BE2C (cell line): ENCODE results near the gene PTTG2.

Source experiments
- DNase-seq: peaks from one replicate; pipeline ENCODE4 v3.0.0-alpha.2; 2020
- H3K27me3 ChIP-seq: fragments of 250-450 bp; sonication (Bioruptor Pico); 2 replicates; pipeline ENCODE4 v1.5.1; 2020; ENCODE audit warnings: mild to moderate bottlenecking
- H3K36me3 ChIP-seq: fragments of 250-450 bp; sonication (Bioruptor Pico); 2 replicates; pipeline ENCODE4 v1.5.1; 2020; ENCODE audit warnings: mild to moderate bottlenecking
- H3K4me1 ChIP-seq: fragments of 250-450 bp; sonication (Bioruptor Pico); 2 replicates; pipeline ENCODE4 v1.5.1; 2020
- H3K4me3 ChIP-seq: 2 replicates; pipeline ENCODE4 v1.5.1; 2011; ENCODE audit warnings: low read depth, low read length
- H3K9me3 ChIP-seq: fragments of 250-450 bp; sonication (Bioruptor Pico); 2 replicates; pipeline ENCODE4 v1.5.1; 2020
- CTCF ChIP-seq: IDR thresholded peaks from 2 replicates; pipeline ENCODE4 v1.5.1; 2012; ENCODE audit warnings: mild to moderate bottlenecking, low read depth, low read length

Gene PTTG2

GRCh38 chr4:38009949-38010348 lies 49.8 kb downstream of the PTTG2 start:
- no peak overlapping the region for H3K4me3 ChIP-seq
- no peak for DNase-seq
- H3K27me3 ChIP-seq, result no peaks in the 10 kb centered on the region
- no peak for TF ChIP-seq CTCF
- H3K36me3 ChIP-seq, result no peaks in the 10 kb centered on the region
- H3K9me3 ChIP-seq, result no peaks in the 10 kb centered on the region
- H3K4me1 ChIP-seq, result no peaks in the 10 kb centered on the region
